K562 (cell line): ENCODE data around the gene SART1. TPM values are rescaled to one million over a fixed set of nuclear protein-coding genes. Genes with fewer than 3 reads are reported as not detected.

Experiments used
- ATF1 ChIP-seq, 2 experiments: fragments of 450-650 bp in 1 of 2; IDR thresholded peaks; 2 replicates each; pipeline ENCODE4 v1.6.1; 2016; ENCODE audit warnings: missing compliant biosample characterization in 1 of 2, missing genetic modification characterization in 1 of 2
- CTBP1 ChIP-seq: fragments of 450-650 bp; IDR thresholded peaks from 2 replicates; pipeline ENCODE4 v1.6.1; 2016; ENCODE audit warnings: borderline replicate concordance
- FIP1L1 ChIP-seq: fragments of 200-400 bp; formaldehyde crosslinking; IDR thresholded peaks from 2 replicates; pipeline ENCODE4 v1.6.1; 2018; ENCODE audit warnings: mild to moderate bottlenecking, low read depth, low read length; ENCODE audit not compliant: poor library complexity, severe bottlenecking
- FOXO4 ChIP-seq: fragments of 450-650 bp; formaldehyde crosslinking; IDR thresholded peaks from 2 replicates; pipeline ENCODE4 v1.4.0; 2020; ENCODE audit warnings: mild to moderate bottlenecking, moderate library complexity
- HIVEP1 ChIP-seq: fragments of 250-450 bp; sonication (Bioruptor Pico); IDR thresholded peaks from 2 replicates; pipeline ENCODE4 v1.4.0; 2020; ENCODE audit warnings: mild to moderate bottlenecking
- IRF9 ChIP-seq: fragments of 450-650 bp; IDR thresholded peaks from 2 replicates; pipeline ENCODE4 v1.6.1; 2016; ENCODE audit warnings: missing biosample characterization, missing genetic modification characterization
- NR2C1 ChIP-seq, 2 experiments: fragments of 450-650 bp; IDR thresholded peaks; 2 replicates each; pipeline ENCODE4 v1.6.1; 2017; ENCODE audit warnings: mild to moderate bottlenecking in 2 of 2, antibody characterized with exemption in 1 of 2, inconsistent platforms in 1 of 2, missing compliant biosample characterization in 1 of 2, missing genetic modification characterization in 1 of 2
- REST ChIP-seq, 2 experiments: fragments of 450-650 bp; formaldehyde crosslinking in 1 of 2; IDR thresholded peaks; 2 replicates each; pipeline versions ENCODE4 v1.4.0 to v1.6.1; 2014 to 2020; ENCODE audit warnings: mild to moderate bottlenecking in 2 of 2, borderline replicate concordance in 1 of 2, low read depth in 1 of 2
- SAP30 ChIP-seq: fragments of 200-600 bp; sonication (generic); IDR thresholded peaks from 2 replicates; pipeline ENCODE4 v1.6.1; 2012; ENCODE audit warnings: borderline replicate concordance, low read depth, mild to moderate bottlenecking, moderate library complexity, low read length, control low read depth, inconsistent platforms; ENCODE audit not compliant: insufficient read depth, poor library complexity, severe bottlenecking
- SIN3A ChIP-seq, 2 experiments: fragments of 150-350 bp in 1 of 2; IDR thresholded peaks; 2 replicates each; pipeline ENCODE4 v1.6.1; 2011 to 2016; ENCODE audit warnings: borderline replicate concordance in 2 of 2, low read depth in 2 of 2, low read length in 2 of 2, mild to moderate bottlenecking in 2 of 2, moderate library complexity in 2 of 2; ENCODE audit not compliant: control insufficient read depth in 1 of 2
- SNIP1 ChIP-seq: fragments of 450-650 bp; IDR thresholded peaks from 2 replicates; pipeline ENCODE4 v1.7.1; 2017; ENCODE audit warnings: low read depth, mild to moderate bottlenecking
- SOX6 ChIP-seq: fragments of 450-650 bp; IDR thresholded peaks from 2 replicates; pipeline ENCODE4 v1.6.1; 2014; ENCODE audit warnings: mild to moderate bottlenecking
- SRSF7 ChIP-seq: fragments of 200-400 bp; formaldehyde crosslinking; optimal IDR thresholded peaks from 2 replicates; pipeline ENCODE3; 2017; ENCODE audit warnings: mild to moderate bottlenecking, low read depth, low read length
- ZNF133 ChIP-seq: fragments of 250-450 bp; sonication (Bioruptor Pico); IDR thresholded peaks from 2 replicates; pipeline ENCODE4 v1.4.0; 2020; ENCODE audit warnings: mild to moderate bottlenecking
- ZNF143 ChIP-seq: sonication (generic); formaldehyde crosslinking; IDR thresholded peaks from 2 replicates; pipeline ENCODE4 v1.9.0; 2022; ENCODE audit warnings: mild to moderate bottlenecking, missing genetic modification reagents
- polyA plus RNA-seq, 8 experiments: library from polyadenylated mRNA; depleted of rRNA in 4 of 8; stranded (reverse) in 5 of 8; unstranded in 3 of 8; fragments of >200 nt; fragmentation: Nextera tagmentation in 2 of 8; fragmentation: Illumina TruSeq in 1 of 8; extraction: Ambion mirVana in 2 of 8; extraction: Trizol in 1 of 8; gene quantifications; 2 replicates each; pipeline versions ENCODE4 v1.2.1 to v1.2.3, GENCODE V29; 2011 to 2014; ENCODE audit warnings: inconsistent platforms in 1 of 8, missing spikeins in 1 of 8
- total RNA-seq, 7 experiments: library from RNA; depleted of rRNA in 6 of 7; stranded (reverse); fragments of >200 nt in 6 of 7; fragmentation: Illumina TruSeq in 2 of 7; extraction: Trizol in 2 of 7; gene quantifications; 2 replicates each; pipeline versions ENCODE4 v1.2.1 to v1.2.3, GENCODE V29; 2011 to 2021; ENCODE audit warnings: low replicate concordance in 1 of 7

The SART1 gene
- total and polyA plus RNA-seq, 9 of the 15 experiments (the other 6 are each of a cell fraction or from before 2014, with no cell fraction given), result 4.8 to 84.1 (median 31.7) TPM

- TF ChIP-seq IRF9 (no peak), SOX6 (no peak), CTBP1 (no peak), NR2C1 (IDR thresholded peaks at IDR 0.05) (no peak), NR2C1 (tag; IDR thresholded peaks at IDR 0.05) (no peak), SIN3A (IDR thresholded peaks at IDR 0.05; ENCODE audit: borderline replicate concordance in 2 of 2, control insufficient read depth in 1 of 2, low read depth in 2 of 2, low read length in 2 of 2) (peak in 1 of 2 experiments; percentile 48; a peak in 1 of 4 replicates), ZNF143 (CRISPR knock-in tag) (no peak), SRSF7 (no peak), SAP30 (peak; percentile 74), FIP1L1 (no peak), ZNF133 (no peak), ATF1 (CRISPR knock-in tag; IDR thresholded peaks at IDR 0.05) (no peak), ATF1 (tag; IDR thresholded peaks at IDR 0.05) (no peak), HIVEP1 (no peak), REST (IDR thresholded peaks at IDR 0.05; ENCODE audit: borderline replicate concordance) (peak; percentile 8; the same call in 1 of the 2 replicates), REST (CRISPR knock-in tag; IDR thresholded peaks at IDR 0.05; ENCODE audit: low read depth) (no peak), FOXO4 (CRISPR knock-in tag) (0 out of 2 replicates have a peak, but pooled peaks have one; percentile 17), SNIP1 (no peak)
Measured at GRCh38 chr11:66002648-66003225, 41.2 kb downstream of the SART1 start (continued).
